ENCODE measurements around the gene SETBP1. TPM values are rescaled to one million over a fixed set of nuclear protein-coding genes. Genes with fewer than 3 reads are reported as not detected.

SETBP1 gene
- total RNA-seq, 1 experiment from 2014 or later = 1.0 TPM

DNA sequence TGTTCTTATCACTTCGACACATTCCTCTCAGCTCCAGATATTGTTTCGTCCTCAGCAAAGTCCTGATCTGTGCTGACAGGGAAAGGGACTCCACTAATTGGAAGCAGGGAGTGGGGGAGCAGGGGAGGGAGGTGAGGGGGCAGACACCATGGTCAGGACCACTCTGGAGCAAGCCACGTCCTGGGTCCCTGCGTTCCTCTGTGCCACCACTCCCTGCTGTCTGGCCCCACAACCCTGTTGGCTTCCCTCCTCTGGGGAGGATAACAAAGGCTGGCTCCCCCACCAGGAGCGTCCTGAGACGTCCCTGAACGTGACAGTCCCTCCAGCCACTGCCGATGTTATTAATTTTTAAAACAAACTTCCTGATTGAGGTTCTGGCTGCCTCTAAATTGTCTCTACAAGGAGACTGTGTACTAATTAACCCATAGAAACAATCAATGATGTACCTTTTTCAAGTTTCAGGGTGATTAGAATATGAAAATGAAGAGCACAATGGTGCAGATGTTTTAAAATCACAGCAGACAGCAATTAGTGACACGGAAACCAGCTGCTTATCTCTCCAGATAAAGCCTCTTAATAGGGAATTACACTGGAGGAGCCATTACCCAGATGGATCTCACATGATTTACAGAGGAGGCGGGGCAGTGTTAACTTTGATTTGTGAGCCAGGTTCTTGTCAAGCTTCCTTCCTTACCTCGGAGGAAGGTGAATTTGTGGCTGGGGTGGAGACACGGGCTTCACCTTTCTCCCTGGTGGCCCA is 257.5 kb downstream of the SETBP1 start:
- no peak for DNase-seq (ENCODE audit: low read depth)

DNA sequence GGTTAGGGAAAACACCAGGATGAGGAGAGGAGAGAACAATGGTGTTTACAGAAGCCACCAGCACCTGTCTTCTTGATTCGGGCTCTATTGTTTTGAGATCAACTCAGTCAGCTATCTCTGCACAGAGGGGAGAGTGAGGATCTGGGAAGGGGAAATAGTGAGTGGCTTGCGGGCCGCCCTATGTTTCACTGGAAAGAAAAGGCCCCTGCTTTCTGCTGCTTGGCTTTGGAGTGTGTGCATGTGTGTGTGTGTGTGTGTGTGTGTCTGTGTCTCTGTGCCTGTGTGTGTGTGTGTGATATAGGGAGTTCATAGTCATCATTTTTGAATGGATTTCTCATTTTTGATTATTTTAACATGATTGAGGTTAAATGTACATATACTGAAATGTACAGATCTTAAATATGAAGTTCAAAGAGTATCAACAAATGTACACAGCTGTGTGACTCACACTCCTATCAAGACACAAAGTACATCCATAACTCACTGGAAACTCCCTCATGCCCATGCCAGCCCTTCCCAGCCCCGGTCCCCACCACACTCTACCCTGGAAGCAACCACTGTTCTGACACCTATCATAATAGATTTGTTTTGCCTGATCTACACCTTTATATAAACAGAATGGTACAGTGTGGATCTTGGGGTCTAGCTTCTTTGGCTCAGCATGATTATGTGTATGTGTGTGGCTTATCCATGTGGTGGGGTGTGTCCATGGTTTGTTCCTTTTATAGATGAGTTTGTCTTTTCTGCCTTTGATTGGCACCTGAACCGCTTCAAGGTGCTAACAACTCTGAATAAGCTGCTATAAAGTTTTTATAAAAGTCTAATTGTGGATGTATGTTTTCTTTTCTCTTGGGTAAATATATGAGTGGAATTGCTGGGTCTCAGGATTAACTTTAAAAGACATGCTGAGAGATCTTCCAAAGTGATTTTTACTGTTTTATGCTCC is 258.3 kb downstream of the SETBP1 start:
- DNase-seq (ENCODE audit: low read depth) = peak; percentile 52

DNA sequence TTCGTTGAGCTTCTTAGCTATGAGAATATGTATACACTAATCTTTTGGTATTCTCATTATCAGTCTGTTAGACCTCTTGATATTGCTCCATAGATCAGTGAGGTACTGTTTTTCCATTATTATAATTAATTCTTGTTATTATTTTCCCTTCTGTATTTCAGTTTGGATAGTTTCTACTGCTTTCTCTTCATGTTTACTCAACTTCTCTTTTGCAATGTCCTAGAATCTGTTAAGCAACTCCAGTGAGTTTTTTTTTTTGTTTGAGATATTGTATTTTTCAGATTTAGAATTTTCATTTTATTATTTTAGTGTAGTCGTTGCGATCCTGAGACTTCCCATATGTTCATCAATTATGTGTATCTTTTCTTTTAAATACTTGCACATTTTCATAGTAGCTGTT is 260.8 kb downstream of the SETBP1 start:
- DNase-seq (ENCODE audit: low read depth) = no peak

DNA sequence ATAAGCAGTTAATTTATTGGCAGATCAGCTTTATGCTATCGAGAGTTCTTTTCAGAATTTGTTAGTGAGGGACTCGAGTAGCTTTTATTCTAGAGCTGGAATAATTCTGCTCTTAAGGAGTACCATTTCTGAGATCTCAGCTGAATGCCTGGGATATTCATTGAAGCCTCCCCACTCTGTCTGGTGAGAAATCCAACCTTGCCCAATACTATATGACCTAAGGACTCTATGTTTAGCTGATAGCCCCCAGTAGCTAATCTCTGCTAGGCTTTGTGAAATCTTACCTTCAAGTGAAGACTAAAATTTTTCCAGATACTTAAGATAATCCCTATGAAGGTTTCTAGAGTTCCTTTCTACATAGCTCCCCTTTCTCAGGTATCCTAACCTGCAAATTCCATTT is 261.4 kb downstream of the SETBP1 start:
- no peak for DNase-seq (ENCODE audit: low read depth)

DNA sequence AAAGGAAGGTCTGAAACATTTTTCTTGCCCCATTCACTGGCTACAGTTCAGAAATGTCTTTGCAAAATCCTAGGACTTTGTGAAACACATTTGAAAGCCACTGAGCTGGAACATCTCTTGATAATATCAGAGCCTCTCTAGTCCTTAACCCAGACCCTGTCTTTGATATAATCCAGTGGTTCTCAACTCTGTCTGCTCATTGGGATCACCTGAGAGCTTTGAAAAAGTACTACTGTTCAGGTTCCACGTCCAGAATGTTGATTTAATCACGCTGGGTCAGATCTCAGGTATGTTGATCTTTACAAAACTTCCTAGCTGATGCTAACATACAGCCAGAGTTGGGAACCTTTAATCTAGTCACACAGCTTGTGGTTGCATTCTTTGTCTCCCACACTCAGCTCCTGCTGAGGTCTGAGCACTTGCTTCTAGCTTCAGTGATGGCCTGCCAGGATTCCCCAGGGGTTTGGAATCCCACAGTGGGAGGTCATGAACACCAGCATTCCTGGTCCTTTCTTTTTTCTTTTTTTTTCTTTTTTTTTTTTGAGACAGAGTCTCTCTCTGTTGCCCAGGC is 262.7 kb downstream of the SETBP1 start:
- peak; percentile 66 for DNase-seq (ENCODE audit: low read depth)

DNA sequence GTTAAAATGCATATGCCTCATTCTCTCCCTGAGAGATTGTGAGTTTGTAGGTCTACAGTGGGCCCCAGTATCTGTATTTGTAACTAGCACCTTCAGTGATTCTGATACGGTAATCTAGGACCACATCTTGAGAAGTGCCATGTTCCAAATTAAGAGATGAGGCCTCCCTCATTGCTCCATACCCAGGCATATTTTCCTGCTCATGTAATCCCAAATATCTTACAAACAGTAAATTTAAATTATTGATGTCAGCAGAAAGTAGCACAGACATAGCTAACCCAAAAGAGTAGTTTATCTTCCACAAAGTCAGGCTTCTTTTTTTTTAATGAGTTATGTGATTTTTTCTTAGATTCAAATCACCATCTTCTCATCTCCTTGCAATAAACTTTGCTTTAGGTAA is 263.8 kb downstream of the SETBP1 start:
- DNase-seq (ENCODE audit: low read depth) = no peak

DNA sequence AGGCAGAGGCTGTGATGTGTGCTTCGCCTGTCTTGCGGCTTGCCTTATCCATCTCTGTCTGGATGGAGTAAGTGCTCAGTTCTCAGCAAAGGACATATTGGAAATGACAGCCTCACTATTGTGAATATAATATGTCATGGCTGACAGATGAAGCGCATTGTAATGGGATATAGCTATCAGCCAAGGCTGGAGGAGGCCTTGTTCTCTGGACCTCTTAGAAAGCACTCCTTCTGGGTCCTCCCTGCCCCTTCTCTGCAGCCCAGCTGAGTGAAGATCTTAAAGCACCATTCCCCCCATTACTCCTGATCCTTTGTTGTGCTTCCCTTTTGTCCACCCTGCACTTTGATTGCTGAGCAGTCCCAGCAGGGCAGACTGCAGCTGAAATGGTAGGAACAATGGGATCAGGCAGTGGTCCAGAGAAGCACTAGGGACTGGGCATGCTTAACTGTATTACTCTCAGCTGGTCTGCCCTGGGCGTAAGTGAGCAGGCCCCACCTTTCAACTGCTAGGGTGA is 265.3 kb downstream of the SETBP1 start:
- no peak for DNase-seq (ENCODE audit: low read depth)

DNA sequence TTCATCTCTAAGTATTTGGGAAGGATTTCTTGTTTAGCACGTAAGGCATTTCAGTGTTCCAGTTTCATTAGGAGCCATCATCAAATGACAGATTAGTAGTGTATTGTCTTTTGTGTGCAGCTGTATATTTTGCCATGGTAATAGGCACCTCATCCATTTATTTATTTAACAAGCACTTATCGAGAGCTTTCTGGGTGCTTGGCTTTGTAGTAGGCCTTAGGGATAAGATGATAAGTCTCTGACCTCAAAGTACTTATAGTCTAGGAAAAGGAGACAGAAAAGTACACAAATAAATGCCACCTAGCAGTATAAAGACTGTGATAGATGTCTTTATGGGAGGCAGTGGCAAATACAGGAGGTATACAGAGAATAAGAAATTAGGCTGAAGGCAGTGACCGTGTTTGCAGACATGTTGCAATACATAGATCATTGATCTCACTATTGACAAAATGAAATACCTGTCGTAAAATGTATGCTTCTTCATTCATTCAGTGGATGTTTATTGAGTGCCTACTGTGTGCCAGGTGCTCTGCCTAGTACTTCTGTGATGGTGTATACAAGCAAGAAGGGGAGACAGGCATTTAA is 265.9 kb downstream of the SETBP1 start:
- DNase-seq (ENCODE audit: low read depth) = no peak

DNA sequence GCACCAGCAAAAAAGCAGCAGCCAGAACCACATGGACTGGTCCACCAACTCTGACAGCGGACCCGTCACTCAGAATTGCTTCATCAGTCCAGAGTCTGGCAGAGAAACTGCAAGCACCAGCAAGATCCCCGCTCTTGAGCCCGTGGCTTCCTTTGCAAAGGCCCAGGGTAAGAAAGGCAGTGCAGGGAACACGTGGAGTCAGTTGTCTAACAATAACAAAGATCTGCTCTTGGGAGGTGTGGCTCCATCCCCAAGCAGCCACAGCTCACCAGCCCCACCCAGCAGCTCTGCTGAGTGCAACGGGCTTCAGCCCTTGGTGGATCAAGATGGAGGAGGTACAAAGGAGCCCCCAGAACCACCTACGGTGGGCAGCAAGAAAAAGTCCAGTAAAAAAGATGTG is 269.3 kb downstream of the SETBP1 start:
- DNase-seq (ENCODE audit: low read depth) = no peak

DNA sequence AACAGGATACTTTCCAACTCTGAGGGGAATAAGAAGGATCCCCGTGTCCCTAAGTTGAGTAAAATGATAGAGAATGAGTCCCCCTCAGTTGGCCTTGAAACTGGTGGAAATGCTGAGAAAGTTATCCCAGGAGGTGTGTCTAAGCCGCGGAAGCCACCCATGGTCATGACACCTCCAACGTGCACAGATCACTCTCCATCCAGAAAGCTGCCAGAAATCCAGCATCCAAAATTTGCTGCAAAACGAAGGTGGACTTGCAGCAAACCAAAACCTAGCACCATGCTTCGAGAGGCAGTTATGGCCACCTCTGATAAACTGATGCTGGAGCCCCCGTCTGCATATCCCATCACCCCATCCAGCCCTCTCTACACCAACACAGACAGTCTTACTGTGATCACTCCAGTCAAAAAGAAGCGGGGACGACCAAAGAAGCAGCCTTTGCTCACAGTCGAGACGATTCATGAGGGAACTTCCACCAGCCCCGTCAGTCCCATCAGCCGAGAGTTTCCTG is 270.1 kb downstream of the SETBP1 start:
- DNase-seq (ENCODE audit: low read depth) = no peak

DNA sequence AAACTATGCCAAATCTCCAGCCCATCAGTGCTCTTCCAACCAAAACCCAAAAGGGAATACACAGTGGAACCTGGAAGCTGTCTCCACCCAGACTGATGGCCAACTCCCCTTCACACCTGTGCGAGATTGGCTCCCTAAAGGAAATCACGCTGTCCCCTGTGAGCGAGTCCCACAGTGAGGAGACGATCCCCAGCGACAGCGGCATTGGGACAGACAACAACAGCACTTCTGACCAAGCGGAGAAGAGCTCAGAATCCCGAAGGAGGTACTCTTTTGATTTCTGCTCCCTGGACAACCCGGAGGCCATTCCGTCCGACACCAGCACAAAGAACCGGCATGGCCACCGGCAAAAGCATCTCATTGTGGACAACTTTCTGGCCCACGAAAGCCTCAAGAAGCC is 271.1 kb downstream of the SETBP1 start:
- DNase-seq (ENCODE audit: low read depth) = no peak

DNA sequence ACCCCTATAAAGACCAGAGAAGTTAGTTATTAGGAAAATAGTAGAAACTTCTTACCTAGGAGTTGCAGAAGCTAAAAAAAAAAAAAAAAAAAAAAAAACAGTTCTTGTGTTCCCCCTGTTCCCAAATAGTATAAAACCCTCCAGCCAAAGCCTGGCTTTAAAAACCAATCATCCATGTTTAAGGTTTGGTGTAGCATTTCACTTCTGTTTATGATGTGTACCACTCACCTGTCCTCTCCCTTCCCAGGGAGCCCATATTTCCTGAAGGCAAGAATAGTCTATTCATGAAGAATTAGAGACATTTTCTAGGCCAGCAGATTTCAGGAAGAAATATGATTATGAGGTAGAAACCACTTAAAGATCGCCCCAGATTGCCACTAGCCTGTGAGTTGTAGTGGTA is 273.6 kb downstream of the SETBP1 start:
- no peak for DNase-seq (ENCODE audit: low read depth)

DNA sequence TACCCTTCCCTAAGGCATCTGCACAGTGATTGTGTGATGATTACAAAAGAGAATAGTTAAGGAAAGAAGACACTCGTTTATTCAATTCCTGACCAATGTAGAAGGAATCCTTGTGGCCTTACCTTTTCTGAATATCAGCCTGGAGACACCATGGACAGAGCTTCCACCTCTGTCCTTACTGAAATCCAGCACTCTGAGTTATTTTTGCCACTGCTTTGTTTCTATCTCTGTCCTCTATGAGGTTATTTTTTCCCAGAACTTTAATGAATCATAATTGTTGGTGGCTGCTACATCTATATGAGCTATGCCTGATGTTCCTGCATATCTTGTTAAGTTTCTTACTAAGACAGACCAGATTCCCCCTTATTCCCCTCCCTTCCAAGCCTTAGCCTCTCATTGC is 275.1 kb downstream of the SETBP1 start:
- DNase-seq (ENCODE audit: low read depth) = no peak

DNA sequence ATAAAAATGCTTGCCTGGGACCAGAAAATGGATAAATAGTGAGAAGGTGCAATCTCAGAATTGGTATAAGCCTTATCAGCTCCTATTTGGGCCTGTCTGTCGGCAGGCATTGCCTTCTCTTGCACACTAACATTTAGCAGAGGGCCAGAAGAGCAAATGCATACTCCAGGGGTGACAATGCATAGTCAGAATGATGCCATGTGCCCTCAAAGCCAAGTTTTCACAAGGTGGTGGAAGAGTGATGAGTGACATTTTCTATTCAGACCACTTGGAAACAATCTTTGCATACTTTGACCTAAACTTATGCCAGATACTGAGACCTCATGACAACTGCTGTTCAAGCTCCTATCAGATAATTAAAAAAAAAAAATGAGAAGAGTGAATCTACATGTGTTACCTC is 276.3 kb downstream of the SETBP1 start:
- no peak for DNase-seq (ENCODE audit: low read depth)

DNA sequence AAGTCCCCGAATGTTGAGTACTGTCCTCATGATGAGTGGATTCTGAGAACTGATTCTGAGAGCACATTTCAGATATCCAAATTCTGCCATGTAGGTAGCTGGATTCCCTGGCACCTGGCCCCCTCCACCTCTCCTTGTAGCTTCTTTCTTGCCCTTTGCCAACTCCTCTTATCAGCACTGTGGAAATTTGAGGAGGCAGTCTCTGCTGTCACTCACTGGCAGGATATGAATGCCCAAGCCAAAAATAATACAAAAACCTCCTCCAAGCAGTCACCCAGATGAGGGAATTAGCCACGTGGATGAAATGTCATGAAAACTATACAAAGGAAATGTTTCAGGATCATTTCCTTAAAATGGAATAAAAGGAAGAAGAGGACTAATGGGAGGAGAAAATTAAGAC is 276.8 kb downstream of the SETBP1 start:
- peak; percentile 7 for DNase-seq (ENCODE audit: low read depth)

DNA sequence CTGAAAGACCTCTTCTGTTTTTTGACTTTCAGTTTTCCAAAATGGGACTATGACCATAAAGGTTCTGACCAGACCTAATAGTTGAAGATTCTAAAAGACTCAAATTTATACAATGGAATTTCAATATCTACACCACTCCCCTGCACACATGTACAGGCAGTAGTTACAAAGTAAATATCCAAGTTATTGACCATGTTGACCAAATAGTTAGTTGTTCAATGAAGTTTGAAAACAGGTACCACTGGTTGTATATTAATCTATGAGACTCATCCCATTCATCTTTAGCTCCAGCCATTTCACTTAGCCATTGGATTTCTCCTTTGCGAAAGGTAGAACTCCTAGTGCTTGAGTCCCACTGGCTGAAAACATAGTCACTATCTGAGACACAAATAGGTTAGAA is 277.4 kb downstream of the SETBP1 start:
- DNase-seq (ENCODE audit: low read depth) = no peak

DNA sequence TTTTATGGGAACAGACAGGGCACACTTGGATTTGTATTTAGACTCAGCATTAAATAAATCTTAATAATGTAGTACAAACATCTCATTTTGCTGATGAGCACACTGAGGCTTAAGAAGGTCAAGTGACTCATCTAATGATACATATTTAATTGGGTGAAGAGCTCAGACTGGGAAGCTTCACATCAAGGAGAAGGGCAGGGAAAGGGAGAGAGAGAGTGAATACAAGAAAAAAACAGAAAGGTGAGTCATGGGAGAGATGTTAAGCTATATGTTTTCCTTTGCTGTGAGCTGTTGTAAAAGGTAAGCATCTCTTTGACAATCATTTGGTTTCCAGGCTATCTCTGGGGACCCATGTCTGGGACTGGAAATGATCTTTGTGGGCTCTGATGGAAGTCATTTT is 277.8 kb downstream of the SETBP1 start:
- peak; percentile 15 for DNase-seq (ENCODE audit: low read depth)

DNA sequence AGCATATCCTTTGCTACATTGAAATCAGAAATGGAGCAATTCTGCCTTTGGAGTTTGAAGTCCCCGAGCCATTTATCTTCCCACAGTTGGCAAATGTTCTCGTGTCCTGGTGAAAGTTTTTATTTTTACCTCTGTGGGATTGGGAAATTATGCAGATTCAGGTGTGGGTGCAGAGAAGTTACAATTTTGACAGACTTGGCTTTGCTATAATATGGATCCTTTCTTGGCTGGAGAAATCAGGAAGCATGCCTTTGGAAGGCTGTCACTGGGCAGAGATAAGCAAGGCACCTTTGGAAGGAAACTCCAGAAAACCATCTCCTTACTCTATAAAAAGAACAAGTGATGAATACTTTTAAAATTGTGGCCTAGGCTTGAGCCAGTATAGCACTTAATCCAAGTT is 278.3 kb downstream of the SETBP1 start:
- no peak for DNase-seq (ENCODE audit: low read depth)

DNA sequence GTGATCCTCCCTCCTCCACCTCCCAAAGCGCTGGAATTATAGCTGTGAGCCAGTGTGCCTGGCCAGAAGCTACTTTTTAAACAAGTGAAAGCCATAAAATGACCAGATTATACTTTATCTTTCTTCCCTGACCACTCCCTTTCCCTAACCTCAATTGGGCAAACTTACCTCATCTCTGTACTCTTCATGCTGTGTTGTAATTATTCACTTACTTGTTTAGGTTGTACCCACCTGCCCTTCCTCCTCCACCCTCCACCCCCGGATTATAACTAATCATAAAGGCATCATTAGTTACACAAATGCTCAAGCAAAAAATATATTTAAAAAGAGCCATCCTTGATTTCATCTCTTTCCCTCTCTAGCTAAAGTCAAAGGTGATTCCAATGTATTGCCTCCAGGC is 279.9 kb downstream of the SETBP1 start:
- no peak for DNase-seq (ENCODE audit: low read depth)

DNA sequence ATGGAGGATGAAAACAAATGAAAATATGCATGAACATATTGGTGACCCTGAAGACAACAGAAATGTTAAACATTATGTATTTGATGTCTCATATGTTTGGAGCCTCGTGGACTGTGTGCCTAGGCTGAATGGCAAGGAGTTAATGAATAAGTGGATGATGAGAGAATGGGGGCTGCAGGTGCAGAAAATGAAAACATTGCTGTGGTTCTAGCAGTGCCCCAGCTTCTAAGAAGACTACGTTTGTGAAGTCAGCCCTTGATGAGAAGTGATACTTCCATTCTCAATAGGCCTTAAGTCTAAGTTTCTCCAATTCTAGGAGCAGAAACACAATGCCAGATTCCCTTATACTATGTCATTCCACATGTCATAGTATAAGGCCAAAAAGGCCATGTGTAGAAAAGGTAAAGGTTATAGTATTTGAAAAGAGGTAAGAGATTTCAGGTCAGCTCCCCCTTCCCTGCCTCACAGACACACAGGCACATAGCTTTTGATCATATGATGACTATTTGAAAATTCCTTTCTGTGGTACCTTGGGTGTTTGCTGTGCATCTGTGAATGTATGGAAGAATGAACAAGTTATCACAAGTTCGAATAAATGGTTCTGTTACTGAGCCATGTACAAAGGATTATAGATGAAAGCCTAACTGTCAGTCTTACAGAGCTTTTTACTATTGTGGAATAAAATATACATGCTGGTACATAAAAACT is 280.8 kb downstream of the SETBP1 start:
- DNase-seq (ENCODE audit: low read depth) = no peak

DNA sequence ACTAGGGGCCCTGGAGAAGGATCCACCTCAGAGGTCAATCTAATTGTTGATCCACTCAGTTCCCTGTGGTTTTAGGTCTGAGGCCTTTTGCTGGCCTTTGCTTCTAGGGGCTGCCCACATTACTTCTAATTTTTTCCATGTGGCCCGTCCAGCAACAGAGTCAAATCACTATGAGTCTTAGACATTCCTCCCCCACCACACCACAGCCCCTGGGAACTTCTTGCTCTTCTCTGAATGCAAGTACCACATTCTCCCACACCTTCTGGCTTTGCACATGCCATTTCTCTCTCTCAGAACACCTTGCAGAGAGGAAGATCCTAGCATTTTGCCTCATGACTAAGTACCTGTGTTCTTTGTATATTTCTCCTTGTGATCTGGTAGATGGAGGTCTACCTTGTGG is 286.9 kb downstream of the SETBP1 start:
- DNase-seq (ENCODE audit: low read depth) = no peak

Data from Daoy (cell line).